ENCODE data around the gene LRBA. TPM values are rescaled to one million over a fixed set of nuclear protein-coding genes. Genes with fewer than 3 reads are reported as not detected.

The LRBA gene
- total and polyA plus RNA-seq, 9 donors = 20.7 to 30.5 (median 27.7) TPM

DNA sequence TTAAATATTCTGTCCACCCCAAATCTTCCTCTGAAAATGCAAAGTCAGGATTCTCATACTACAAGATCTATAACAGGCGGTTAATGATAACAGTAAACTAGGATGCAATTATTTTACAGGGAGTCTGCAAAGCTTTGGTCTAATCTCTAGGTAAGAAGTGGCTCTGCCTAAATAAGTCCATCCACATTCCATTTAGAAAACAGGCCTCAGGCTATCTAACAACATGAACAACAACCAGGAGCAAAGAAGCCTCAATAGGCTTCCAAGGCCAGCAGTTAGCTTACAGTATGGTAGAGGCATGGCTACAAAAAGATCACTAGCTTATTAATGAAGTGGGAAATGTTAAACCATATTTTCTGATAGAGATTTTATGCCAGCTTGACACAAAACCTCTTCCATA is 426.8 kb downstream of the LRBA start:
- no peak overlapping the region for H3K27ac ChIP-seq (ENCODE audit: low read length)
- no peak for DNase-seq
- no CpG with 5 or more reads among the region's 1 CpG for WGBS (ENCODE audit: insufficient coverage)

GRCh38 chr4:150586162-150586810 is 428.8 kb downstream of the LRBA start:
- Histone ChIP-seq H3K4me3 (ENCODE audit: low read length) (no peak overlapping the region), H3K27me3 (ENCODE audit: control insufficient read depth, insufficient read depth, low read length) (peaks cover 28% of the 10 kb centered on the region), H3K9me3 (replicated peaks; ENCODE audit: control insufficient read depth, low read depth, low read length) (no peaks in the 10 kb centered on the region), H3K36me3 (ENCODE audit: control insufficient read depth, insufficient read depth, low read length) (peaks cover 3% of the 10 kb centered on the region), H3K27ac (ENCODE audit: low read length) (no peak overlapping the region), H3K4me1 (ENCODE audit: control insufficient read depth, insufficient read depth, low read length) (peaks cover 7% of the 10 kb centered on the region)
- no peak for DNase-seq

More for the DNA sequence above, 426.8 kb downstream of the LRBA start:
- Histone ChIP-seq H3K9me3 (replicated peaks; ENCODE audit: control insufficient read depth, low read depth, low read length) (no peaks in the 10 kb centered on the region), H3K4me1 (ENCODE audit: control insufficient read depth, insufficient read depth, low read length) (peaks cover 4% of the 10 kb centered on the region), H3K4me3 (ENCODE audit: low read length) (no peak overlapping the region), H3K27me3 (ENCODE audit: control insufficient read depth, insufficient read depth, low read length) (peaks cover 8% of the 10 kb centered on the region), H3K36me3 (ENCODE audit: control insufficient read depth, insufficient read depth, low read length) (peaks cover 3% of the 10 kb centered on the region)

DNA sequence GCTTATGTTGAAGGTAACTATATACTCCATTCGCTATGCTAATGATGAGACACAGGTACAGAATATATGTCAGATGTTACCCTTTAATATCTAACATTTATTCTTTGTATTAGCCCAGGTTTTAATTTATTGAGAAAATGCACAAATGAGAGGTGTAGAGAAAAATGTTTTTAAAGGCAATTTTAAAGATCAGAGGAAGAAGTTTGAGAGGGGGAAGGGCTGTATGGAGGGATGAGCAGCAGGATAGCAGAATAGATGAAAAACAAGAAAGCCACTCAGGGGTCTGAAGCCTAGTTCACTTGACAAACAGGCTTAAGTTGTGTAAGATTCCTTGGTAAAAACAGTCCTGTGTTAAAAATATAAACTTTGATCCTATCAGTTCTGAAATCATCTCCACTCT is 429.5 kb downstream of the LRBA start:
- DNase-seq = no peak
- H3K4me3 ChIP-seq (ENCODE audit: low read length) = no peak overlapping the region
- WGBS (ENCODE audit: insufficient coverage) = no CpG with 5 or more reads among the region's 1 CpG
- H3K36me3 ChIP-seq (ENCODE audit: control insufficient read depth, insufficient read depth, low read length) = peaks cover 2% of the 10 kb centered on the region
- H3K4me1 ChIP-seq (ENCODE audit: control insufficient read depth, insufficient read depth, low read length) = peaks cover 7% of the 10 kb centered on the region
- H3K9me3 ChIP-seq (replicated peaks; ENCODE audit: control insufficient read depth, low read depth, low read length) = no peaks in the 10 kb centered on the region
- H3K27me3 ChIP-seq (ENCODE audit: control insufficient read depth, insufficient read depth, low read length) = peaks cover 29% of the 10 kb centered on the region
- H3K27ac ChIP-seq (ENCODE audit: low read length) = no peak overlapping the region

GRCh38 chr4:150584111-150584915 is 430.8 kb downstream of the LRBA start:
- Histone ChIP-seq H3K4me1 (ENCODE audit: control insufficient read depth, insufficient read depth, low read length) (peaks cover 12% of the 10 kb centered on the region), H3K27me3 (ENCODE audit: control insufficient read depth, insufficient read depth, low read length) (peaks cover 40% of the 10 kb centered on the region), H3K36me3 (ENCODE audit: control insufficient read depth, insufficient read depth, low read length) (no peaks in the 10 kb centered on the region), H3K27ac (ENCODE audit: low read length) (no peak overlapping the region), H3K9me3 (replicated peaks; ENCODE audit: control insufficient read depth, low read depth, low read length) (no peaks in the 10 kb centered on the region), H3K4me3 (ENCODE audit: low read length) (peak overlapping the region; percentile 49)
- no peak for DNase-seq
- 66% methylated on average over 4 of the region's 11 CpGs for WGBS (ENCODE audit: insufficient coverage)

GRCh38 chr4:150583287-150584110 is 431.6 kb downstream of the LRBA start:
- peak; percentile 53 for DNase-seq
- H3K36me3 ChIP-seq (ENCODE audit: control insufficient read depth, insufficient read depth, low read length) = no peaks in the 10 kb centered on the region
- H3K27ac ChIP-seq (ENCODE audit: low read length) = peak overlapping the region; percentile 66
- no peaks in the 10 kb centered on the region for H3K9me3 ChIP-seq (replicated peaks; ENCODE audit: control insufficient read depth, low read depth, low read length)
- H3K4me1 ChIP-seq (ENCODE audit: control insufficient read depth, insufficient read depth, low read length) = peaks cover 14% of the 10 kb centered on the region
- peaks cover 47% of the 10 kb centered on the region for H3K27me3 ChIP-seq (ENCODE audit: control insufficient read depth, insufficient read depth, low read length)
- H3K4me3 ChIP-seq (ENCODE audit: low read length) = peak overlapping the region; percentile 49
- 6% methylated on average over 66 of the region's 66 CpGs for WGBS (ENCODE audit: insufficient coverage)

GRCh38 chr4:150582873-150583286 is 432.2 kb downstream of the LRBA start:
- DNase-seq = peak; percentile 42
- peak overlapping the region; percentile 49 for H3K4me3 ChIP-seq (ENCODE audit: low read length)
- H3K27me3 ChIP-seq (ENCODE audit: control insufficient read depth, insufficient read depth, low read length) = peaks cover 47% of the 10 kb centered on the region
- peaks cover 14% of the 10 kb centered on the region for H3K4me1 ChIP-seq (ENCODE audit: control insufficient read depth, insufficient read depth, low read length)
- no peaks in the 10 kb centered on the region for H3K9me3 ChIP-seq (replicated peaks; ENCODE audit: control insufficient read depth, low read depth, low read length)
- no peaks in the 10 kb centered on the region for H3K36me3 ChIP-seq (ENCODE audit: control insufficient read depth, insufficient read depth, low read length)
- 15% methylated on average over 32 of the region's 32 CpGs for WGBS (ENCODE audit: insufficient coverage)
- H3K27ac ChIP-seq (ENCODE audit: low read length) = peak overlapping the region; percentile 66

GRCh38 chr4:150582146-150582872 is 432.8 kb downstream of the LRBA start, which contains the start of gene MAB21L2:
Gene MAB21L2 (plus strand): TSS chr4:150582151. CDS start chr4:150583030, 879 bp downstream.
- peak; percentile 47 for DNase-seq
- WGBS (ENCODE audit: insufficient coverage) = 23% methylated on average over 10 of the region's 27 CpGs
- Histone ChIP-seq H3K9me3 (replicated peaks; ENCODE audit: control insufficient read depth, low read depth, low read length) (no peaks in the 10 kb centered on the region), H3K4me1 (ENCODE audit: control insufficient read depth, insufficient read depth, low read length) (peaks cover 14% of the 10 kb centered on the region), H3K36me3 (ENCODE audit: control insufficient read depth, insufficient read depth, low read length) (no peaks in the 10 kb centered on the region), H3K27me3 (ENCODE audit: control insufficient read depth, insufficient read depth, low read length) (peaks cover 47% of the 10 kb centered on the region), H3K4me3 (ENCODE audit: low read length) (peak within 1 kb of the TSS; percentile 49), H3K27ac (ENCODE audit: low read length) (peak within 1 kb of the TSS; percentile 66)

DNA sequence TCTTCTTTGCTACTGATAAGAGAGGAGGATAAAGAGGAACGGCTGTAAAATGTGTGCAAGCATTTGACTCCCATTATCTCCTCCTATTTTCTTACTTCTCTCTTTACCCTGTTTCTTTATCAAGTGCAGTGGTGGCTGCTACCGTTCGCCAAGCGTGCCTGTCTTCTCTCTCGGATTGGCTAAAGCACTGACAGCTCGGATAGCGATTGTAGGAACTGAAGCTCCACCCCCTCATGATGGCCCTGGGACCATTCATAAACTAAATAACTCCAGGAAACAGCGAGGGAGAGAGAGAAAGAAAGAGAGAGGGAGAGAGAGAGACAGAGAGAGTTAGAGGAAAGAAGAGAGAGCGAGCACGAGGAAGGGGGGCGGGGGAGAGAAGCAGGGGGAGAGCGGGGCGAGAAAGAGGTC is 433.4 kb downstream of the LRBA start:
- peak; percentile 88 for DNase-seq
- Histone ChIP-seq H3K36me3 (ENCODE audit: control insufficient read depth, insufficient read depth, low read length) (no peaks in the 10 kb centered on the region), H3K4me3 (ENCODE audit: low read length) (peak overlapping the region; percentile 49), H3K27me3 (ENCODE audit: control insufficient read depth, insufficient read depth, low read length) (peaks cover 47% of the 10 kb centered on the region), H3K9me3 (replicated peaks; ENCODE audit: control insufficient read depth, low read depth, low read length) (no peaks in the 10 kb centered on the region), H3K27ac (ENCODE audit: low read length) (peak overlapping the region; percentile 66), H3K4me1 (ENCODE audit: control insufficient read depth, insufficient read depth, low read length) (peaks cover 14% of the 10 kb centered on the region)
- 20% methylated on average over 1 of the region's 13 CpGs for WGBS (ENCODE audit: insufficient coverage)

DNA sequence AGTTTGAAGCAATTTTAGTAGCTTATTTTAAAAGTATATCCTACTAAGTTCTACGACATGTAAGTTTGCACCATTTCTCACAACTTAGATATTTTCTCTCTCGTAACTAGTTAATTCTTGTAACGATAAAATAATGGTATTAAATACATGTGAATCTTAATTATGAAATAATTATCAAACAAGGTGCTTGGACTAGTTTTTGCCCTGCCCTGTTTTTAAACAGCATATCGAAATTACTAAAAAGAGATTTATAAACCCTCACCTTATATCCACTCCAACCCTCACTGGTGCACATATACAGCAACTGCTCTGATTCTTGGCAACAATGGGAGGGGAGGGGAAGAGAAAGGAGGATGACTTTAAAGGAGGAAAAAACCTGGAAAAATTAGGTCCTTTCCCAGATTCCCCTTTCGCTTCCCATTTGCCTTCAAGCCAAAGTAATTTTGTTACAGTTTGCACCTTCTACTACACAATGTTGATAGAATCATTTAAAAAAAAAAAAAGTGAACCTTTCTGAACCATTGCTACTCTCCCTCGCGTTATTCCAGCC is 434.0 kb downstream of the LRBA start:
- Histone ChIP-seq H3K4me3 (ENCODE audit: low read length) (no peak overlapping the region), H3K9me3 (replicated peaks; ENCODE audit: control insufficient read depth, low read depth, low read length) (no peaks in the 10 kb centered on the region), H3K27ac (ENCODE audit: low read length) (no peak overlapping the region), H3K27me3 (ENCODE audit: control insufficient read depth, insufficient read depth, low read length) (peaks cover 47% of the 10 kb centered on the region), H3K4me1 (ENCODE audit: control insufficient read depth, insufficient read depth, low read length) (peaks cover 14% of the 10 kb centered on the region), H3K36me3 (ENCODE audit: control insufficient read depth, insufficient read depth, low read length) (no peaks in the 10 kb centered on the region)
- DNase-seq = no peak
- WGBS (ENCODE audit: insufficient coverage) = no CpG with 5 or more reads among the region's 7 CpGs

Data from muscle of leg (tissue), 11 donors.